ENCODE data around the gene SMTNL2. TPM values are rescaled to one million over a fixed set of nuclear protein-coding genes. Genes with fewer than 3 reads are reported as not detected.

The SMTNL2 gene
- total RNA-seq, 1 donor from 2014 or later = 33.4 TPM

DNA sequence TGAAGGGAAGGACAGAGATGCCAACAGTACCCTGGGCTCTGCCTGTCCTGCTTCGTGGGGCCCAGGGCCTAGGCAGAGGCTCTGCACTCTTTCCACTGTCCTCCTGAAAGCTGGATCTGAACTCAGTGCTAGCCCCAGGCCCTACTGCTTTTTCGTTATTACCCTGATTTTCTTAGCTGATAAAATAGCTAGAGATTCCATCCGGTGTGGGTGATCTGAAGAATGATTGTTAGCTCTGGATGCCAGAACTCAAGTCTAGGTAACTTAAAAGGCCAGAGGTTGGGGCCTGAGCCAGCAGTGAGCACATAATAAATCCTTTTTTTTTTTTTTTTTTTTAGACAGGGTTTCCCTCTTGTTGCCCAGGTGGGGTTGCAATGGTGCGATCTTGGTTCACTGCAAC, 27.3 kb upstream of the SMTNL2 start:
- DNase-seq = no peak
- peaks cover 18% of the 10 kb centered on the region for H3K36me3 ChIP-seq
- H3K27ac ChIP-seq (replicated peaks) = no peak overlapping the region
- H3K4me1 ChIP-seq = peaks cover 33% of the 10 kb centered on the region
- H3K4me3 ChIP-seq = no peak overlapping the region
- no peaks in the 10 kb centered on the region for H3K9me3 ChIP-seq (replicated peaks)
- TF ChIP-seq, protein P1, sequence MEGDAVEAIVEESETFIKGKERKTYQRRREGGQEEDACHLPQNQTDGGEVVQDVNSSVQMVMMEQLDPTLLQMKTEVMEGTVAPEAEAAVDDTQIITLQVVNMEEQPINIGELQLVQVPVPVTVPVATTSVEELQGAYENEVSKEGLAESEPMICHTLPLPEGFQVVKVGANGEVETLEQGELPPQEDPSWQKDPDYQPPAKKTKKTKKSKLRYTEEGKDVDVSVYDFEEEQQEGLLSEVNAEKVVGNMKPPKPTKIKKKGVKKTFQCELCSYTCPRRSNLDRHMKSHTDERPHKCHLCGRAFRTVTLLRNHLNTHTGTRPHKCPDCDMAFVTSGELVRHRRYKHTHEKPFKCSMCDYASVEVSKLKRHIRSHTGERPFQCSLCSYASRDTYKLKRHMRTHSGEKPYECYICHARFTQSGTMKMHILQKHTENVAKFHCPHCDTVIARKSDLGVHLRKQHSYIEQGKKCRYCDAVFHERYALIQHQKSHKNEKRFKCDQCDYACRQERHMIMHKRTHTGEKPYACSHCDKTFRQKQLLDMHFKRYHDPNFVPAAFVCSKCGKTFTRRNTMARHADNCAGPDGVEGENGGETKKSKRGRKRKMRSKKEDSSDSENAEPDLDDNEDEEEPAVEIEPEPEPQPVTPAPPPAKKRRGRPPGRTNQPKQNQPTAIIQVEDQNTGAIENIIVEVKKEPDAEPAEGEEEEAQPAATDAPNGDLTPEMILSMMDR (IDR thresholded peaks at IDR 0.05; ENCODE audit: borderline replicate concordance) = no peak
- no peaks in the 10 kb centered on the region for H3K27me3 ChIP-seq (ENCODE audit: low read depth)
- intact Hi-C loops (cut with micrococcal nuclease) = no loop called here

DNA sequence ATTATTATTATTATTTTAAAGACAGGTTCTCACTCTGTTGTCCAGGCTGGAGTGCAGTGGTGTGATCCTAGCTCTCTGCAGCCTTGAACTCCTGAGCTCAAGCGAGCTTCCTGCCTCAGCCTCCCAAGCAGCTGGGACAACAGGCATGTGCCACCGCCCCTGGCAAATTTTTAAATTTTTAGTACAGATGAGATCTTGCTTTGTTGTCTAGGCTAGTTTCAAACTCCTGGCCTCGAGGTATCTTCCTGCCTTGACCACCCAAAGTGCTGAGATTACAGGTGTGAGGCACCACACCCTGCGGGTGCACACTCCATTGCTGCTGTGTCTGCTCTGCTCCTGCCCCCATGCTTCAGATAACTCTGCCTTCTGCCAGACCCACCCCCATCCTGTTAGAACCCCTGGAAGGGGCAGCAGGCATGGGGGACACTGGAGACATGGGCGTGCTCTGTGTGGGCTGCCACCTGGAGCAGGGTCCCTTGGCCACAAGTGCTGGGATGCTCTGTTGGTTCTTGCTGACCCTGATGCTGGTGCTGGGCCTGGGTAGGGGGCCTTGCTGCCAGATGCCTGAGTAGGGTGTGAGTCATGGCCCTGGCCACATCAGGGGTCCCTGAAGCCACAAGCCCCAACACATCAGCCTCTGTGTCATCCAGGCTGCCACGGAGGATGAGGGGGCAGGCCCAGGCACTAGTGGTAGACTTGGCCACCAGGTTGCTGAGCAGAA, 26.5 kb upstream of the SMTNL2 start:
- Histone ChIP-seq H3K27me3 (ENCODE audit: low read depth) (no peaks in the 10 kb centered on the region), H3K4me1 (peaks cover 41% of the 10 kb centered on the region), H3K4me3 (no peak overlapping the region), H3K27ac (replicated peaks) (no peak overlapping the region), H3K36me3 (peaks cover 10% of the 10 kb centered on the region), H3K9me3 (replicated peaks) (no peaks in the 10 kb centered on the region)
- intact Hi-C loops (cut with micrococcal nuclease) = no loop called here
- TF ChIP-seq, protein P1 (IDR thresholded peaks at IDR 0.05; ENCODE audit: borderline replicate concordance) = no peak
- DNase-seq = no peak

DNA sequence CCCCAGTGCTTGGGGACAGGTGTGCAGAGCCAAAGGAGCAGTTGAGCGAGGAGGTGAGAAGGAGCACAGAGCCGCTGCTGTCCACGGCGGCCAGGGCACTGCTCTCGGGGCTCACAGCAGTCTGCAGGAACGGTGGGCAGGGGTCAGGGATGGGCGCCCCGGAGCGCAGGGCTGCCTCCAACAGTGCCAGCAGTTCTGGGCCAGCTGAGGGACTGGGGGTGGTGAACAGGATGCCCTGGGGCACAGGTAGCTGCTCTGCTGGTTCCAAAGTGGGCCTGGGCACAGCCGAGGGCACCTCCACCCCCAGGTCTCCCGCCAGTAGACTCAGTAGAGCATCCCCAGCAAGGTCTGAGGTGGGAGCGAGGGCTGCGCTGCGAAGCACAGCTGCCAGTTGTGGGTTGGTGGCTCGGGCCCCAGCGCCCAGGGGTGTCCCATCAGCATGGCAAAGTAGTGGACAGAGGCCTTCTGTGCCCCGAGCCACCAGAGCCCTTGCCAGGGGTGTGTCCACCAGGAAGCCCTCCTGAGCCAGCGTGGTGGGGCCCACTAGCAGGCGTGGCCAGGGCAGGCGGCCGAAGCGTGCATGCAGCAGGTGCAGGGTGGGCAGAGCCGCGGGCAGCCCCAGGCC, 25.9 kb upstream of the SMTNL2 start:
- H3K9me3 ChIP-seq (replicated peaks) = no peaks in the 10 kb centered on the region
- intact Hi-C loops (cut with micrococcal nuclease) = no loop called here
- H3K4me1 ChIP-seq = peaks cover 44% of the 10 kb centered on the region
- no peak for DNase-seq
- TF ChIP-seq, protein P1 (IDR thresholded peaks at IDR 0.05; ENCODE audit: borderline replicate concordance) = no peak
- H3K36me3 ChIP-seq = peaks cover 4% of the 10 kb centered on the region
- H3K27ac ChIP-seq (replicated peaks) = no peak overlapping the region
- H3K4me3 ChIP-seq = no peak overlapping the region
- no peaks in the 10 kb centered on the region for H3K27me3 ChIP-seq (ENCODE audit: low read depth)

DNA sequence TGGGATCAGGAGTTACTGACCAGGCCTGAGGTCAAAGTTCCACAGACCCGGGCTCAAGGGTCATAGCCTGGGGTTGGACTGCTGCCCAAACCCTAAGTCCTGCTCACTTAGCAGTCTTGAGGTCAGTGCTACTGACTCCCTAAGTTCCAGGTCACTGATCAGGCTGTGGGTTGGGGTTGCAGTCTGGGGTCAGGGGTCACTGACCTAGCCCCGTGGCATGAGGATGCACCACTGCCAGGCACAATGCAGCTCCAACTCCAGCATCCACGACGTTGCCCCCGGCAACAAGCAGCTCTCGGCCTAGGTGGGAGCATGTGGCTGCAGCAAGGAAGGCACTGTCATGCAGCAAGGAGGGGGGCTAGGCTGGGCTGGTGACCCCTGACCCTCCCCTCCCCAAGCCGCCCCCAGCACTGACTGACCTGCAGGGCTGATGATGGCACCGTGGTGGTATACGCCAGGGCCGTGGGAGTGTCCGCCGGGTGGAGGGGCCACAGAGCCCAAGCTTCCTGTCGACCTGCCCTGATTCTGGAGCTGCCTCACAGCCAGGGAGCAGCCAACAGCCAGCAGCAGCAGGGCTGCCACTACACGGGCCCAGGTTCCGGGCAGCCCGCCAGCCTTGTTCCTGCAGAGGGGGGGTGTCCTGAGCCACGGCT, 25.1 kb upstream of the SMTNL2 start:
- no peaks in the 10 kb centered on the region for H3K36me3 ChIP-seq
- no peaks in the 10 kb centered on the region for H3K27me3 ChIP-seq (ENCODE audit: low read depth)
- TF ChIP-seq, protein P1 (IDR thresholded peaks at IDR 0.05; ENCODE audit: borderline replicate concordance) = no peak
- no peak overlapping the region for H3K27ac ChIP-seq (replicated peaks)
- H3K9me3 ChIP-seq (replicated peaks) = no peaks in the 10 kb centered on the region
- no peak for DNase-seq
- intact Hi-C loops (cut with micrococcal nuclease) = no loop called here
- peaks cover 39% of the 10 kb centered on the region for H3K4me1 ChIP-seq
- no peak overlapping the region for H3K4me3 ChIP-seq

DNA sequence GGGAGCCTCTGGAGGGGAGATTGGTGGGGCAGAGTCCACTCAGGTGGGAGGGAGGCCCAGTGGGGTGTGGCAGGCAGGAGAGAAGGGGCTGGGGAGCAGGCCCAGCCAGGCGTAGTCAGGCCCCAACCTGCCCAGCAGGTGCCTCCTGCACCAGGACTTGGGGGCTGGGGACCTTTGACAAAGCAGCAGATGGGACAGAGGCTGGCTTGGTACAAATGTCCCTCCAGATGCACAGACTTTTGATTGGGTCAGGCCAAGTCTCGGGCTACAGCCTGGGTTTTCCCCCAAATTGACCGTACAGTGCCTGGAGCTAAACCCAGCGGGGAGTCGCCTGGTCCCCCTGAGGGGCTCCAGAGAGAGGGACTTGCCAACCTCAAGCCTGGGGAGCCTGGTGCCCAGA, 24.4 kb upstream of the SMTNL2 start:
- TF ChIP-seq, protein P1 (IDR thresholded peaks at IDR 0.05; ENCODE audit: borderline replicate concordance) = no peak
- H3K9me3 ChIP-seq (replicated peaks) = no peaks in the 10 kb centered on the region
- DNase-seq = no peak
- no peaks in the 10 kb centered on the region for H3K36me3 ChIP-seq
- H3K4me3 ChIP-seq = no peak overlapping the region
- intact Hi-C loops (cut with micrococcal nuclease) = no loop called here
- no peaks in the 10 kb centered on the region for H3K27me3 ChIP-seq (ENCODE audit: low read depth)
- H3K4me1 ChIP-seq = peaks cover 32% of the 10 kb centered on the region
- H3K27ac ChIP-seq (replicated peaks) = no peak overlapping the region
